ENCODE results near the gene RASL12. TPM values are rescaled to one million over a fixed set of nuclear protein-coding genes. Genes with fewer than 3 reads are reported as not detected.

Gene RASL12
- total RNA-seq, 1 donor from 2014 or later, result not detected

- no peak for DNase-seq (ENCODE audit: low read depth in 2 of 2)
Measured at GRCh38 chr15:65056106-65056505, 11.7 kb downstream of the RASL12 start.

GRCh38 chr15:65055201-65055870, 12.5 kb downstream of the RASL12 start:
- DNase-seq (ENCODE audit: low read depth in 2 of 2), result no peak

GRCh38 chr15:65054333-65055200, 13.2 kb downstream of the RASL12 start:
- peak; percentile 72 to 85 for DNase-seq (ENCODE audit: low read depth in 2 of 2)

- no peak for DNase-seq (ENCODE audit: low read depth in 2 of 2)
Measured at GRCh38 chr15:65052956-65053355, 14.8 kb downstream of the RASL12 start.

GRCh38 chr15:65051266-65051665, 16.5 kb downstream of the RASL12 start:
- no peak for DNase-seq (ENCODE audit: low read depth in 2 of 2)

- DNase-seq (ENCODE audit: low read depth in 2 of 2), result no peak
Measured at GRCh38 chr15:65050270-65050669, 17.5 kb downstream of the RASL12 start.

- peak; percentile 93 to 95 for DNase-seq (ENCODE audit: low read depth in 2 of 2)
Measured at GRCh38 chr15:65049418-65049840, 18.4 kb downstream of the RASL12 start.

- DNase-seq (ENCODE audit: low read depth in 2 of 2), result no peak
Measured at GRCh38 chr15:65048241-65048640, 19.6 kb downstream of the RASL12 start.

- no peak for DNase-seq (ENCODE audit: low read depth in 2 of 2)
Measured at GRCh38 chr15:65044724-65045481, 22.9 kb downstream of the RASL12 start, which contains the start of gene SLC51B. TSS of gene SLC51B (plus strand) at chr15:65045387. CDS start at chr15:65050005, 4,618 bp downstream.

- peak in 1 of 2 donors; percentile 25 for DNase-seq (ENCODE audit: low read depth in 2 of 2)
Measured at GRCh38 chr15:65044218-65044617, 23.6 kb downstream of the RASL12 start.

GRCh38 chr15:65042776-65043327, 24.9 kb downstream of the RASL12 start:
- DNase-seq (ENCODE audit: low read depth in 2 of 2), result peak in 1 of 2 donors; percentile 28

- no peak for DNase-seq (ENCODE audit: low read depth in 2 of 2)
Measured at GRCh38 chr15:65041787-65042186, 26.0 kb downstream of the RASL12 start.

- DNase-seq (ENCODE audit: low read depth in 2 of 2), result no peak
Measured at GRCh38 chr15:65040461-65040860, 27.3 kb downstream of the RASL12 start.

GRCh38 chr15:65038836-65039235, 29.0 kb downstream of the RASL12 start:
- no peak for DNase-seq (ENCODE audit: low read depth in 2 of 2)

- no peak for DNase-seq (ENCODE audit: low read depth in 2 of 2)
Measured at GRCh38 chr15:65038428-65038827, 29.4 kb downstream of the RASL12 start.

- no peak for DNase-seq (ENCODE audit: low read depth in 2 of 2)
Measured at GRCh38 chr15:65037309-65037708, 30.5 kb downstream of the RASL12 start.

GRCh38 chr15:65034719-65035118, 33.1 kb downstream of the RASL12 start:
- DNase-seq (ENCODE audit: low read depth in 2 of 2), result no peak

GRCh38 chr15:65033659-65034269, 34.0 kb downstream of the RASL12 start:
- peak; percentile 53 for DNase-seq (ENCODE audit: low read depth in 2 of 2)

- peak; percentile 70 to 86 for DNase-seq (ENCODE audit: low read depth in 2 of 2)
Measured at GRCh38 chr15:65032801-65033537, 34.8 kb downstream of the RASL12 start.

- DNase-seq (ENCODE audit: low read depth in 2 of 2), result no peak
Measured at GRCh38 chr15:65029736-65030208, 38.0 kb downstream of the RASL12 start.
